SK-N-SH treated with all-trans-retinoic acid at 6 μM for 48 hours (cell line): ENCODE measurements around the gene C1QTNF2.

Experiments
- BACH2 ChIP-seq: fragments of 250-450 bp; sonication (Bioruptor Pico); IDR thresholded peaks from 2 replicates; pipeline ENCODE4 v1.9.0; 2021; ENCODE audit warnings: mild to moderate bottlenecking, borderline replicate concordance
- CSDC2 ChIP-seq: fragments of 250-450 bp; sonication (Bioruptor Pico); IDR thresholded peaks from 2 replicates; pipeline ENCODE4 v1.5.0; 2020; ENCODE audit warnings: mild to moderate bottlenecking, moderate library complexity
- GLIS3 ChIP-seq: fragments of 250-450 bp; sonication (Bioruptor Pico); IDR thresholded peaks from 2 replicates; pipeline ENCODE4 v1.5.0; 2020; ENCODE audit warnings: mild to moderate bottlenecking, moderate library complexity
- RARB ChIP-seq: fragments of 250-450 bp; sonication (Bioruptor Pico); IDR thresholded peaks from 2 replicates; pipeline ENCODE4 v1.8.0; 2021; ENCODE audit warnings: mild to moderate bottlenecking, moderate library complexity
- SNAI2 ChIP-seq: fragments of 250-450 bp; sonication (Bioruptor Pico); IDR thresholded peaks from 2 replicates; pipeline ENCODE4 v1.5.0; 2020; ENCODE audit warnings: mild to moderate bottlenecking, moderate library complexity
- TCF4 ChIP-seq: fragments of 250-450 bp; sonication (Bioruptor Pico); IDR thresholded peaks from 2 replicates; pipeline ENCODE4 v1.8.0; 2021; ENCODE audit warnings: mild to moderate bottlenecking, moderate library complexity, borderline replicate concordance
- ZFP3 ChIP-seq: fragments of 250-450 bp; sonication (Bioruptor Pico); IDR thresholded peaks from 2 replicates; pipeline ENCODE4 v1.5.0; 2020; ENCODE audit warnings: mild to moderate bottlenecking, moderate library complexity
- ZFP30 ChIP-seq: fragments of 450-650 bp; formaldehyde crosslinking; IDR thresholded peaks from 2 replicates; pipeline ENCODE4 v1.5.0; 2022; ENCODE audit warnings: mild to moderate bottlenecking, moderate library complexity
- ZNF565 ChIP-seq: fragments of 450-650 bp; formaldehyde crosslinking; conservative IDR thresholded peaks from 2 replicates; pipeline ENCODE4 v1.5.0; 2020; ENCODE audit warnings: low read depth, mild to moderate bottlenecking, moderate library complexity
- TF ChIP-seq, protein P1 (sequence below): fragments of 250-450 bp; sonication (Bioruptor Pico); IDR thresholded peaks from 2 replicates; pipeline ENCODE4 v1.8.0; 2020; ENCODE audit warnings: mild to moderate bottlenecking, moderate library complexity, borderline replicate concordance
- TF ChIP-seq, protein P2 (sequence below): fragments of 250-450 bp; sonication (Bioruptor Pico); IDR thresholded peaks from 2 replicates; pipeline ENCODE4 v1.5.0; 2020; ENCODE audit warnings: mild to moderate bottlenecking, moderate library complexity
- TF ChIP-seq, protein P3 (sequence below): fragments of 250-450 bp; sonication (Bioruptor Pico); IDR thresholded peaks from 2 replicates; pipeline ENCODE4 v1.5.1; 2020; ENCODE audit warnings: low read depth, mild to moderate bottlenecking, moderate library complexity
- TF ChIP-seq, protein P4 (sequence below): fragments of 250-450 bp; sonication (Bioruptor Pico); IDR thresholded peaks from 2 replicates; pipeline ENCODE4 v1.5.1; 2021; ENCODE audit warnings: mild to moderate bottlenecking, moderate library complexity

DNA sequence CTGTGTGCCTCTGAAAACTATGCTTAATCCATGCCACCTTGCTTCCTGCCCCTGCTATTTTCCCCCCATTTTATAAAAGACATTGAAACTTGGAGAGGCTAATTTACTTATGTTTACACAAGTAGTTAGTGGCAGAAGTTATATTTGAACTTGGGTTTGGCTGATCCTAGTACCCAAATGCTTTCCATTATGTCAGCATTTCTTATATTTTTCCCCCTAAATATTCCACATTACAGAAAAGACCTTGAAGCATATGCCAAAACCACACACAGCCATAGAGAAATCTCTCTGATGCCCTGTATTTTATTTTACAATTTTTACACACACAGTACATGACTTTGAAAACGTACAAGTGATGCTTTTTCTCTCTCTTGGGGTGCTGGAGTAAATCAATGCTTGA lies 11.2 kb downstream of the C1QTNF2 start:
- no peak for TF ChIP-seq ZFP3 (CRISPR knock-in tag)
- no peak for TF ChIP-seq RARB (CRISPR knock-in tag)
- TF ChIP-seq, protein P1, sequence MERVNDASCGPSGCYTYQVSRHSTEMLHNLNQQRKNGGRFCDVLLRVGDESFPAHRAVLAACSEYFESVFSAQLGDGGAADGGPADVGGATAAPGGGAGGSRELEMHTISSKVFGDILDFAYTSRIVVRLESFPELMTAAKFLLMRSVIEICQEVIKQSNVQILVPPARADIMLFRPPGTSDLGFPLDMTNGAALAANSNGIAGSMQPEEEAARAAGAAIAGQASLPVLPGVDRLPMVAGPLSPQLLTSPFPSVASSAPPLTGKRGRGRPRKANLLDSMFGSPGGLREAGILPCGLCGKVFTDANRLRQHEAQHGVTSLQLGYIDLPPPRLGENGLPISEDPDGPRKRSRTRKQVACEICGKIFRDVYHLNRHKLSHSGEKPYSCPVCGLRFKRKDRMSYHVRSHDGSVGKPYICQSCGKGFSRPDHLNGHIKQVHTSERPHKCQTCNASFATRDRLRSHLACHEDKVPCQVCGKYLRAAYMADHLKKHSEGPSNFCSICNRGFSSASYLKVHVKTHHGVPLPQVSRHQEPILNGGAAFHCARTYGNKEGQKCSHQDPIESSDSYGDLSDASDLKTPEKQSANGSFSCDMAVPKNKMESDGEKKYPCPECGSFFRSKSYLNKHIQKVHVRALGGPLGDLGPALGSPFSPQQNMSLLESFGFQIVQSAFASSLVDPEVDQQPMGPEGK (CRISPR knock-in tag): no peak
- TF ChIP-seq GLIS3 (CRISPR knock-in tag): no peak
- TF ChIP-seq, protein P2, sequence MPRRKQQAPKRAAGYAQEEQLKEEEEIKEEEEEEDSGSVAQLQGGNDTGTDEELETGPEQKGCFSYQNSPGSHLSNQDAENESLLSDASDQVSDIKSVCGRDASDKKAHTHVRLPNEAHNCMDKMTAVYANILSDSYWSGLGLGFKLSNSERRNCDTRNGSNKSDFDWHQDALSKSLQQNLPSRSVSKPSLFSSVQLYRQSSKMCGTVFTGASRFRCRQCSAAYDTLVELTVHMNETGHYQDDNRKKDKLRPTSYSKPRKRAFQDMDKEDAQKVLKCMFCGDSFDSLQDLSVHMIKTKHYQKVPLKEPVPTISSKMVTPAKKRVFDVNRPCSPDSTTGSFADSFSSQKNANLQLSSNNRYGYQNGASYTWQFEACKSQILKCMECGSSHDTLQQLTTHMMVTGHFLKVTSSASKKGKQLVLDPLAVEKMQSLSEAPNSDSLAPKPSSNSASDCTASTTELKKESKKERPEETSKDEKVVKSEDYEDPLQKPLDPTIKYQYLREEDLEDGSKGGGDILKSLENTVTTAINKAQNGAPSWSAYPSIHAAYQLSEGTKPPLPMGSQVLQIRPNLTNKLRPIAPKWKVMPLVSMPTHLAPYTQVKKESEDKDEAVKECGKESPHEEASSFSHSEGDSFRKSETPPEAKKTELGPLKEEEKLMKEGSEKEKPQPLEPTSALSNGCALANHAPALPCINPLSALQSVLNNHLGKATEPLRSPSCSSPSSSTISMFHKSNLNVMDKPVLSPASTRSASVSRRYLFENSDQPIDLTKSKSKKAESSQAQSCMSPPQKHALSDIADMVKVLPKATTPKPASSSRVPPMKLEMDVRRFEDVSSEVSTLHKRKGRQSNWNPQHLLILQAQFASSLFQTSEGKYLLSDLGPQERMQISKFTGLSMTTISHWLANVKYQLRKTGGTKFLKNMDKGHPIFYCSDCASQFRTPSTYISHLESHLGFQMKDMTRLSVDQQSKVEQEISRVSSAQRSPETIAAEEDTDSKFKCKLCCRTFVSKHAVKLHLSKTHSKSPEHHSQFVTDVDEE (CRISPR knock-in tag): no peak
- no peak for TF ChIP-seq CSDC2 (CRISPR knock-in tag)
- TF ChIP-seq ZFP30 (CRISPR knock-in tag): no peak
- no peak for TF ChIP-seq SNAI2 (CRISPR knock-in tag)
- TF ChIP-seq, protein P3, sequence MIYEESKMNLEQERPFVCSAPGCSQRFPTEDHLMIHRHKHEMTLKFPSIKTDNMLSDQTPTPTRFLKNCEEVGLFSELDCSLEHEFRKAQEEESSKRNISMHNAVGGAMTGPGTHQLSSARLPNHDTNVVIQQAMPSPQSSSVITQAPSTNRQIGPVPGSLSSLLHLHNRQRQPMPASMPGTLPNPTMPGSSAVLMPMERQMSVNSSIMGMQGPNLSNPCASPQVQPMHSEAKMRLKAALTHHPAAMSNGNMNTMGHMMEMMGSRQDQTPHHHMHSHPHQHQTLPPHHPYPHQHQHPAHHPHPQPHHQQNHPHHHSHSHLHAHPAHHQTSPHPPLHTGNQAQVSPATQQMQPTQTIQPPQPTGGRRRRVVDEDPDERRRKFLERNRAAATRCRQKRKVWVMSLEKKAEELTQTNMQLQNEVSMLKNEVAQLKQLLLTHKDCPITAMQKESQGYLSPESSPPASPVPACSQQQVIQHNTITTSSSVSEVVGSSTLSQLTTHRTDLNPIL (CRISPR knock-in tag): no peak
- TF ChIP-seq TCF4 (CRISPR knock-in tag): no peak
- TF ChIP-seq BACH2 (CRISPR knock-in tag): no peak
- TF ChIP-seq ZNF565 (CRISPR knock-in tag): no peak
- TF ChIP-seq, protein P4, sequence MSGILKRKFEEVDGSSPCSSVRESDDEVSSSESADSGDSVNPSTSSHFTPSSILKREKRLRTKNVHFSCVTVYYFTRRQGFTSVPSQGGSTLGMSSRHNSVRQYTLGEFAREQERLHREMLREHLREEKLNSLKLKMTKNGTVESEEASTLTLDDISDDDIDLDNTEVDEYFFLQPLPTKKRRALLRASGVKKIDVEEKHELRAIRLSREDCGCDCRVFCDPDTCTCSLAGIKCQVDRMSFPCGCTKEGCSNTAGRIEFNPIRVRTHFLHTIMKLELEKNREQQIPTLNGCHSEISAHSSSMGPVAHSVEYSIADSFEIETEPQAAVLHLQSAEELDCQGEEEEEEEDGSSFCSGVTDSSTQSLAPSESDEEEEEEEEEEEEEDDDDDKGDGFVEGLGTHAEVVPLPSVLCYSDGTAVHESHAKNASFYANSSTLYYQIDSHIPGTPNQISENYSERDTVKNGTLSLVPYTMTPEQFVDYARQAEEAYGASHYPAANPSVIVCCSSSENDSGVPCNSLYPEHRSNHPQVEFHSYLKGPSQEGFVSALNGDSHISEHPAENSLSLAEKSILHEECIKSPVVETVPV: no peak
